ENCODE measurements around the gene SLC18A2.
"Not testable (repeated sequence)": the region's sequence is repeated elsewhere in the genome, so short reads cannot be mapped to it uniquely, and the experiment has no call there.

SLC18A2 gene

GRCh38 chr10:117298219-117298618 is 57.3 kb downstream of the SLC18A2 start:
- no peak for TF ChIP-seq CTCF (IDR thresholded peaks at IDR 0.05)
- H3K9me3 ChIP-seq (ENCODE audit: control insufficient read depth, low read length): no peaks in the 10 kb centered on the region
- no peak overlapping the region for H3K27ac ChIP-seq
- peaks cover 14% of the 10 kb centered on the region for H3K79me2 ChIP-seq
- no peak overlapping the region for H3K4me2 ChIP-seq (ENCODE audit: low read length)
- H3K4me1 ChIP-seq: no peaks in the 10 kb centered on the region
- H3K4me3 ChIP-seq (ENCODE audit: low read depth, low read length): no peak overlapping the region
- no peak overlapping the region for H2AFZ ChIP-seq
- no peaks in the 10 kb centered on the region for H3K27me3 ChIP-seq (ENCODE audit: control insufficient read depth, insufficient read depth, low read length)
- H3K36me3 ChIP-seq (ENCODE audit: control insufficient read depth, insufficient read depth, low read length): no peaks in the 10 kb centered on the region
- no peak overlapping the region for H3K9ac ChIP-seq

DNA sequence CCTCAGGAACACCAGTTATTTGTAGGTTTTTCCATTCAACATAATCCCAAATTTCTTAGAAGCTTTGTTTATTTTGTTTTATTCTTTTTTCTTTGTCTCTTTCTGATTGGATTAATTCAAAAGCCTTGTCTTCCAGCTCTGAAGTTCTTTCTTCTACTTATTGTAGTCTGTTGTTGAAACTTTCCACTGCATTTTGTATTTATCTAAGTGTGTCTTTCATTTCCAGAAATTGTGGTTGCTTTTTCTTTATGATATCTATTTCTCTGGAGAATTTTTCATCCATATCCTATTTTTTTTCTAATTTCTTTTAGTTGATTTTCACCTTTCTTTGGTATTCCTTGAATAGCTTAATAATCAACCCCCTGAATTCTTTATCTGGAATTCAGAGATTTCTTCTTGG is 58.5 kb downstream of the SLC18A2 start:
- Histone ChIP-seq H2AFZ (no peak overlapping the region), H3K27me3 (ENCODE audit: control insufficient read depth, insufficient read depth, low read length) (no peaks in the 10 kb centered on the region), H3K4me3 (ENCODE audit: low read depth, low read length) (no peak overlapping the region), H3K36me3 (ENCODE audit: control insufficient read depth, insufficient read depth, low read length) (no peaks in the 10 kb centered on the region), H3K79me2 (peaks cover 24% of the 10 kb centered on the region), H3K4me1 (no peaks in the 10 kb centered on the region), H3K9ac (no peak overlapping the region), H3K4me2 (ENCODE audit: low read length) (no peak overlapping the region), H3K27ac (no peak overlapping the region), H3K9me3 (ENCODE audit: control insufficient read depth, low read length) (no peaks in the 10 kb centered on the region)
- no peak for TF ChIP-seq CTCF (IDR thresholded peaks at IDR 0.05)

DNA sequence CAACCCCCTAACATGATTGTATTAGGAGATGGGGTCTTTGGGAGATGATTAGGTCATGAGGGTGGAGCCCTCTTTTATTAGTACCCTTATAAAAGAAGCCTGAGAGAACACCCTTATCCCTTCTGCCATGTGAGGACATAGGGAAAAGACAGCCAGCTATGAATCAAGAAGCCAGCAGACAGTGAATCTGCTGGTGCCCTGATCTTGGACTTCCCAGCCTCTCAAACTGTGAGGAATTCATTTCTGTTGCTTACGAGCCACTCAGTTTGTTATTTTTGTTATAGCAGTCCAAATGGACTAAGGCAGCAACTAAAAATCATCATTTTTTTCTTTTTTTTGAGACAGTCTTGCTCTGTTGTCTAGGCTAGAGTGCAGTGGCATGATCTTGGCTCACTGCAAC is 59.8 kb downstream of the SLC18A2 start:
- Histone ChIP-seq H3K9ac (no peak overlapping the region), H2AFZ (no peak overlapping the region), H3K79me2 (peaks cover 27% of the 10 kb centered on the region), H3K4me2 (ENCODE audit: low read length) (no peak overlapping the region), H3K4me3 (ENCODE audit: low read depth, low read length) (no peak overlapping the region), H3K27ac (no peak overlapping the region), H3K4me1 (no peaks in the 10 kb centered on the region), H3K9me3 (ENCODE audit: control insufficient read depth, low read length) (no peaks in the 10 kb centered on the region), H3K36me3 (ENCODE audit: control insufficient read depth, insufficient read depth, low read length) (no peaks in the 10 kb centered on the region), H3K27me3 (ENCODE audit: control insufficient read depth, insufficient read depth, low read length) (no peaks in the 10 kb centered on the region)
- TF ChIP-seq CTCF (IDR thresholded peaks at IDR 0.05): no peak

GRCh38 chr10:117303451-117303850 is 62.5 kb downstream of the SLC18A2 start:
- H3K9me3 ChIP-seq (ENCODE audit: control insufficient read depth, low read length); H3K4me2 ChIP-seq (ENCODE audit: low read length): not testable (repeated sequence)

GRCh38 chr10:117306674-117307073 is 65.8 kb downstream of the SLC18A2 start:
- TF ChIP-seq CTCF (IDR thresholded peaks at IDR 0.05): no peak
- Histone ChIP-seq H3K27ac (no peak overlapping the region), H2AFZ (no peak overlapping the region), H3K27me3 (ENCODE audit: control insufficient read depth, insufficient read depth, low read length) (no peaks in the 10 kb centered on the region), H3K9ac (no peak overlapping the region), H3K79me2 (peaks cover 28% of the 10 kb centered on the region), H3K9me3 (ENCODE audit: control insufficient read depth, low read length) (no peaks in the 10 kb centered on the region), H3K4me1 (no peaks in the 10 kb centered on the region), H3K4me2 (ENCODE audit: low read length) (no peak overlapping the region), H3K4me3 (ENCODE audit: low read depth, low read length) (no peak overlapping the region), H3K36me3 (ENCODE audit: control insufficient read depth, insufficient read depth, low read length) (peaks cover 2% of the 10 kb centered on the region)

More at GRCh38 chr10:117303451-117303850, 62.5 kb downstream of the SLC18A2 start:
- H3K27me3 ChIP-seq (ENCODE audit: control insufficient read depth, insufficient read depth, low read length); H3K4me1 ChIP-seq; H3K9ac ChIP-seq; H3K36me3 ChIP-seq (ENCODE audit: control insufficient read depth, insufficient read depth, low read length); H3K4me3 ChIP-seq (ENCODE audit: low read depth, low read length); H2AFZ ChIP-seq; H3K27ac ChIP-seq: not testable (repeated sequence)
- peaks cover 30% of the 10 kb centered on the region for H3K79me2 ChIP-seq

All from parathyroid adenoma (tissue), 2 donors.